GM19035 (cell line): Measurements from ENCODE around the gene STMN1.

ENCODE experiments used
- ATAC-seq: cut with Tn5 transposase; IDR thresholded peaks from one replicate; pipeline ENCODE4 v1.9.1; 2021; ENCODE audit not compliant: unreplicated experiment

Gene STMN1

GRCh38 chr1:25922056-25922970 lies 16.1 kb upstream of the STMN1 start:
- ATAC-seq = no peak

GRCh38 chr1:25918615-25919014 lies 12.4 kb upstream of the STMN1 start:
- ATAC-seq = no peak

DNA sequence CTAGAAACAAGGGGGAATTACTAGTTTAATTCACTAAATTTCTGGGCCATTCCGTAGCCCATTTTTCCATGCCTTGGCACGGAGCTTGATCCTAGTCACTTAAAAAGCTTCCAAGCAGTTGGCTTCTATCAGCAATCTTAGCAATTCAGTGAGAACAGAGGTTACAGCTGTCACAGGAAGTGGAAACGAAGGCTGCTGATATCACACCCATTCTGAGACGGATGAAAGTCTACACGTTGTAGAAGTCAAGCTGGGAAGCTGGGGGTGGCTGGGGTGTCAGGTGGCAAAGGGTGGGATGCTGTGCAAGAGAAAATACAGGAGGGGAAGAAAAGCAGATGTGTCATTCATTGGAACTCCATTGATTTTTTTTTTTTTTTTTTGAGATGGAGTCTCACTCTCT lies 11.8 kb upstream of the STMN1 start:
- ATAC-seq = no peak

DNA sequence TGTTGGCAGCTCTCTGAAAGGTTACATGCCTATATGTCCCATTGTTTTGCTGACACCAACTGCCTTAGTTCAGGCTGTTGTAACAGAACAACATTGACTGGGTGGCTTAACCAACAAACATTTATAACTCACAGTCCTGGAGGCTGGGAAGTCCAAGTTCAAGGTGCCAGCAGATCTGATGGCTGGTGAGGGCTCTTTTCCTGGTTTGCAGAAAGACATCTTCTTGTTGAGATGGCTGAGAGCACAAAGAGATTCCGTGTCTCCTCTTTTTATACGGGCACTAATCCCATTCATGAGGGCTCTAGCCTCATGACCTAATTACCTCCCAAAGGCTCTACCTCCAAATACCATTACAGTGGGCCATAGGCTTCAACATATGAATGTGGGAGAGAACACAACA lies 10.2 kb upstream of the STMN1 start:
- no peak for ATAC-seq

DNA sequence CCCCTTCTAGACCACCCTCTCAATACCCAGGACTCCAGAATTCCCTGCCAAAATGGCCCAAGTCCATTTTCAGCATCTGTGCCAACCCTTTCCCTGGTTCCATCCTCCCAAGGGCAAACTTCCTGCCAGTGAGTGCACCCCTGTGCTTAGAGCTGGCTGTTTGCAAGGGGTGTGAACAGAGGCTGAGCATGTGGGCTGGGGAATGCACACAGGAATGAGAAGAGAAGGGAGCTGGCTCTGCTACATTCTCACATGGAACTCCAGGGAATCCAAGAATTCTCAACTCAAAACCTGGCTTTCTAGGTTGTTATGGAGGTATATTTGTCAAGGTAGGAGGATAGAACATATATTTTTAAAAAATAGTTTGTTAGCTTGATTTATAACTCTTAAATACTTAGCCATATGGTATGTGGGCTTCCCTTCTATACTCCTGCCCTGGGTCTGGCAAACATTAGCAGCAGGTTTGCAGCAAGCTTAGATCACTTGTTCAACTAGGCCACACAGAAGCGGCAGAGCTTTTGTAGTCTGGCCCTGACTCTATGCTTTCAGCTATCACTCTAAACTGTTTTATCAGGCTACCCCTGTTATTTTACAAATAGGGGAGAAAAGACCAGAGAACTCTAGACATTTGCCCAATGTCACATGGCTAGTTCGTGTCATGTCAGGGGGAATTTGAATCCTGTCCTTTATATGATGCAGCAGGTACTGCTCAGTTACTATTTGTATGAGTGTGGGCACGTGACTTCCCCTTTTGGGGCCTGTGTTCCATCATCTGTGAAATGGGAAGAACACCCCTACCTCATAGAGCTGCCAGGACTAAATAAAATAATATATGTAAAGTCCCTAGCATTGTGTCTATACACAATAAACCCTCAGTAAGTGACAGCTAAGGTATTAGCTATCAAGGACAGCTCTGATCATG lies 8.1 kb upstream of the STMN1 start:
- no peak for ATAC-seq

GRCh38 chr1:25913206-25913605 lies 7.0 kb upstream of the STMN1 start:
- no peak for ATAC-seq

GRCh38 chr1:25912076-25912831 lies 6.0 kb upstream of the STMN1 start:
- ATAC-seq = no peak

GRCh38 chr1:25911162-25911561 lies 4.9 kb upstream of the STMN1 start:
- ATAC-seq = no peak

DNA sequence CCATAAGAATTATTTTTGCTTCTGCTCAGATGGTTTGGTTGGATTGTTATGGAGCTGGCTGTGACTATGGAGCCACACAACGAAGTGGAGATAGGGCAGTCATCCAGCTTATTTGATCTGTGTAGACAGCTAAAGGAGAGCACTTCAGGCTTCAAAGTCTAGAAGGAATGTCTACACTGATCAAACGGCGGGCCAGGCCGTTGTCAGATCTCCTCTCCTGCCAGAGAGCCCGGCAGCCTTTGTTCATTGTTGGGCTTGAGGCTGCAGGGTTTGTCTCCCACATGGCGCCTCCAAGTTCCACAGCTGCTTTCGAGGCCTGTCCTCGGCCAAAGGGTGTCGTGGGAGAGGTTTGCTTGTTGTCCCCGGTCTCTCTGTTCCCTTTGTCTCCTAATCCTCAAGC lies 2.8 kb upstream of the STMN1 start:
- ATAC-seq = no peak

- no peak for ATAC-seq
Measured at GRCh38 chr1:25908161-25908560, 1.9 kb upstream of the STMN1 start.

DNA sequence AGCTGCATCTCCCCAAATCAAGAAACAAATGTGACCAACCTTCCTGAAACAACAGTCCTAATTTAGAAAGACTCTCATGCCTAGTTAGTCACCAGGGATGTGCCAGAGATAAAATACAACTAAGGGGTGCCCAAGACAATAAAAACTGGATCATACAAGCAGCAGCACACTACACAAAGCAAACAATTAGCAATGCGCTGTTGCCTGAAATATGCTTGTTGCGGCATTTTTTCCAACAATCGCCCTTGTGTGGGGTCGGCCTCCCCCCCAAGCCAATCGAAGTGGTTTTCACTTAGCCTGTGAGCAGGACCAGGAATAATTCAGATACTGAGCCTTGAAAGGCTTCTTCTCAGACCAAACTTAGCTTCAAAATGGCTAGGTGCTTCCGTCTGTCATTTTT lies 1.4 kb upstream of the STMN1 start:
- no peak for ATAC-seq

- no peak for ATAC-seq
Measured at GRCh38 chr1:25906644-25907300, 553 bp upstream of the STMN1 start.

GRCh38 chr1:25904943-25905679 lies 1.1 kb downstream of the STMN1 start:
- peak; percentile 74 for ATAC-seq

GRCh38 chr1:25903986-25904385 lies 2.2 kb downstream of the STMN1 start:
- ATAC-seq = no peak

- ATAC-seq = no peak
Measured at GRCh38 chr1:25902462-25902861, 3.8 kb downstream of the STMN1 start.

GRCh38 chr1:25900219-25900618 lies 6.0 kb downstream of the STMN1 start:
- ATAC-seq = no peak

GRCh38 chr1:25899792-25900191 lies 6.4 kb downstream of the STMN1 start:
- no peak for ATAC-seq

- ATAC-seq = no peak
Measured at GRCh38 chr1:25898223-25899015, 7.8 kb downstream of the STMN1 start.

DNA sequence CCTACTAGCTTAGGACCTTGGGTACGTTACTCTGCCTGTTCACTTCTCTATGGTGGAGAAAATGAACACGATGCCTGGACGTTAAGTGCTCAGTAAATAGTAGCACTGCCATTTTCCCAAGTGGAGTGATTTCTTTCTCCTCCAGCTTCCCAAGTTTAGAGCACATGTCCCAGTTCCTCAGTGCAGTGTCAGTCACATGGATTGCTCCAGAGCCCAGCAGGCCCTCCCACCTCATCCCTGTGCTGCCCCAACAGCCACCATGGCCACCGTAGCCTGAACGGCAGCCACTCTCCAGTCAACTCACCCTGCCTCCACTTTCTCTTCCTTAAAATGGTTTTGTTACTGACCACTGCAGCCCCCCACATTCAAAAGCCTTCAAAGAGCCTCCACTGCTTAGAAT lies 8.5 kb downstream of the STMN1 start:
- ATAC-seq = no peak
